Occipital lobe (tissue), 2 donors: ENCODE data around the gene SCD5. TPM values are rescaled to one million over a fixed set of nuclear protein-coding genes. Genes with fewer than 3 reads are reported as not detected.

Experiments used
- DNase-seq: peaks from one replicate; lab custom pipeline; 2025; lab: John Stamatoyannopoulos, UW
- total RNA-seq: library from RNA; depleted of rRNA; stranded (reverse); fragments of >200 nt; gene quantifications from one replicate; pipeline ENCODE4 v1.2.3, GENCODE V29; 2014

Gene SCD5
- total RNA-seq, 1 donor from 2014 or later: 287 TPM

DNA sequence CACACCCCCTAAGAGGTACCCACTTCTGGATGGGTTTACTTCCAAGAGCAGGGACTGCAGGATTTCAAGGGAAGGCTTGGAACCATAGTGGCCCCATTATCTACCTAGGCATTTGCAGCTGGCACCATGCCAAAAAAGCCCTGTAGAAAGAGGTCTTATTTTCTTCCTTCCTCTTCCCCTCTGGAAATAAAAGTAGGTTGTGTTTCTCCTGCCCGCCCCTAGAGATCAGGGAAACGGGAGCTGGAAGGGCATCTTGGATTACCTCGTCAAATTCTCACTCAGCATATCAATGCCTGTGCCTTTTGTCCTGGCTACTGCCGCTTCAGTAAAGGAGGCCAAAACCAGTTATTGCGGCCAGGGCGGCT is 1.6 kb downstream of the SCD5 start:
- DNase-seq: no peak

GRCh38 chr4:82792912-82793649 is 5.5 kb downstream of the SCD5 start:
- no peak for DNase-seq

GRCh38 chr4:82791179-82791578 is 7.4 kb downstream of the SCD5 start:
- DNase-seq: no peak

- DNase-seq: no peak
These were observed 8.4 kb downstream of the SCD5 start for GRCh38 chr4:82790060-82790660.

DNA sequence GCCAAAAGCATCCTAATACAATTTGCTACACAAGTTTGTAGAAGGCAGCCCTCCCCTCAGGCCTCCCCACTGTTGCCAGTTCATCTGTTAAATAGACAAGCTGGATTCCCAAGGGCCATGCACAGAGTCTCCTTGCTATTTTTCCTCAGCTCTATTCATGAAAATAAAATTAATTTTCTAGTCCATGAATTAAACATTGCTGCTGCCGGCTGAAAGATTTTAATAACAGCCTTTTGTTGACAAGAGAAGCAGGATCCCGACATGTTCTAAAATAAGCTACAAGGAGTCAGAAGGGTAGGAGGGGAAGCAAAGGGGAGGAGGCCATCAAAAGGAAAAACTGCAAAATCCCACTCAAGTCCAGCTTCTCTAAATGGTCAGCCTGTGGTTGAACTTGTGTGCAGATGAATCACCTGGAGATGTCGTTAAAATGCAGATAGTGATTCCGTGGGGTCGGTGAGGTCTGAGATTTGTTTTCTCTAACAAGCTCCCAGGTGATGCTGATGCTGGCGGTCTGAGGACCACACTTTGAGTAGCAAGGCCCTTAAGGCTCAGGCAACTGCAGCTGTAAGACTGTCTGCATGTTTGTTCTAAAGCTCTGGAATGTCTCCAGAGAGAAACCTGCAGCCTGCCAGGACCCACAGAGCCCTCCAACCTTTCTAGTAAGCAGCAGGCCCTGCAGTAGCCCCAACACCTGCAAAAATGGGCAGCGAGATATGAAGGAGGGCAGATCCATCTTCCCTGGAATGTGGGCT is 9.4 kb downstream of the SCD5 start:
- no peak for DNase-seq

GRCh38 chr4:82787342-82787741 is 11.3 kb downstream of the SCD5 start:
- DNase-seq: no peak

DNA sequence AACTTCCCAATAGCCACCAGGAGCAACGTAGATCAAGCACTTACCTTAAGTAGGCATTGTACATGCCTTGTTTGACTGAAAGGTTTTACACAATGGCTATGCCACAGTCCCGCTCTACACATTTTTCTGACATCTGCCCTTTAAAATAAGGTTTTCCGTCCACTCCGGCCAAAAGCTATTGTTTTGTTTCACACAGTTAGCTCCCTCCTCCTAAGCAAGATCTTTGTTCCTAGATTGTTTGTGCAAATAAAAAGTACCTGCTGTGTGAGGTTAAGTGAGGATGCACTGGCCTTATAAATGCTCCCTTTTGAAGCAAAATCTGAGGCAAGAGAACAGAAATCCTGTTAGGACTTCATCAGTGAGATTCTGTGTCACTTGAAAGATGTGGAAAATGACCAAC is 11.8 kb downstream of the SCD5 start:
- no peak for DNase-seq

- DNase-seq: peak; percentile 40
These were observed 12.8 kb downstream of the SCD5 start for GRCh38 chr4:82785611-82786400.

DNA sequence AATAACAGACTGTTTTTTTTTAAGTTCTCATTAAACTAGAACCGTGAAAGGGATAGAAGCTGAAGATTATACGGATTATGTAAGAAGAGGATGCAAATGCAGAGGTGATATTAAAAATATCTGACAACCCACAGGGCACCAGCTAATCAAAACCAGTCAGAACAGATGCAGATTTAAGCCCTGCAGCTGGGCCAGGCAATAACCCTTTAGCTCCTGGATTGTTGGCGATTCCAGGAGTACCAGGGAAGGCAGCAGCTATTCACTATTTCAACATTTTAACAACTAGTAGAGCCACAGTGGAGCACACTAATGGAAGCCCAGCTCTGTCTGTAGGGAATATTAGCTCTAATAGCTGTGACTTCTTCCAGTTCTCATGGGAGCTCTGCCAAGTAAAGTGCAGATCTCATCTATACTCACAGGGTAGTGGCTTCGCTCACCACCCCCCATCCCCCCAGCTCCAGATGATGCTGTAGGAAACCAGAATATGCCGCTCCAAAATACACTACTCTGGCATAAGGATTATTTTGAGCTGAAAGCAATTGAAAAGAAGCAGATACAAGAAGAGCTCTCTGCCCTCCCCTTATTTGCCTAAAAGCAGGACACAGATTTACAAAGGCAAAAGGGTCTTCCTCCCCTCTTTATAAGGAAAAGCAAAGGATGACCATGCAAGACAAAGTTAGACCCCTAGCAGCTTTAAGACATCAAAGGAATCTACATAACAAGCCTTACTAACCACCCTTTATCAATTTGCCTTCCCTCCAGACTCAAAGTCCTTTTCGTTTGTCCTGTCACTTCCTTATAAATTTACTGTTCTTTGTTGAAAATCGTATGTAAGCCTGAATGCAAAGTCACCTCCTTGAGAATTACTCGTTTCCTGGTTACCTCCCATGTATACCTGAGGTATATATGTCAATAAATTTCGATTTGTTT is 13.7 kb downstream of the SCD5 start:
- DNase-seq: no peak

DNA sequence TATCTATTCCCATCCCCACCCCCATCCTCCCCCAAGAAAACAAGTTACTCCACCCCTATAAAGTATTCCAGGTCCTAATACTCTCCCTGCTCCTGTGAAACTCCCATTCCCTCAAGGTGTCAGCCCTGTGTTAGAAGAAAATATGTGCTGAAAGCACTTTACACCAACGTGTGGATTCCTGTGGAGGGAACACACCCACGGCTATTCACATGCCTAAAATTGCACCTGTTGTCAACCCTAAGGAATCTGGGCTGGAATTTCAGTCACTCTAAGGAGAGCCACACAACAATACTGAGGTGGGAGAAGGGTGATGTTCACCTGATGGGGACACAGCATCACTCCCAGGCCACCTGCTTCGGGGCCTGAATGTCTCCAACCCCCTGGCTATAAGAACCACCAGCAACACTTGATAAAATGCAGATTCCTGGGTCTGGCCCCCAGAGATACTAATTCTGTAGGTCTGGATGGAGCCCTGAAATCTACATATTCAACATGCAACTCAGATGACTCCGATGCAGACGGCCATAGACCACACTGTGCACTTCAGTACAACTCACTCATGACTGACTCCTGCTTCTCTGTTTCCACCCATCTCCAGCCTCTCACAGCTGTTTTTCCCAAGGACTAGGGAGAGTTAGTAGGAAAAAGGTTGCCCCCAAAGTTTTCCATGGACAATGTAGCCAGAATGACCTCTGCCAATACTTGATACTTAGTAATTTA is 15.8 kb downstream of the SCD5 start:
- DNase-seq: no peak

DNA sequence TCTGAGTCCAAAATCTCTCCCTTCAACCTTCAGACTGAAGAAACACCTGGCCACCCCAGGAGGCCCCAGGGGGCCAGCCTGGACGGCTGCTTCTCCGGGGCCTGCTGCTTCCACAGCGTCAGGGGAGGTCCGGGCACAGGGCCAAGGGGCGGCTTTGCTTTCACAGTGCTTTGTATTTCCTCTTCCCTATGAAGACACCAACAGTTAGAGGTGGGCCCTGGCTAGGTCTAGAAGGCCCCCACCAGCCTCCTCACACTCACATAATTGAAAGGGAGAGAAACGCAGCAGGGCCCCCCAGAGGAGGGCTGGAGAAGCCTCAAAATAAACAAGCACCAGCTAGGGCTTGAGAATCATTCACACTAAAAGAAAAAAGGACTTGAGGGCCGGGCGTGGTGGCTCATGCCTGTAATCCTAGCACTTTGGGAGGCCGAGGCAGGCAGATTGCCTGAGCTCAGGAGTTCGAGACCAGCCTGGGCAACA is 17.8 kb downstream of the SCD5 start:
- no peak for DNase-seq

DNA sequence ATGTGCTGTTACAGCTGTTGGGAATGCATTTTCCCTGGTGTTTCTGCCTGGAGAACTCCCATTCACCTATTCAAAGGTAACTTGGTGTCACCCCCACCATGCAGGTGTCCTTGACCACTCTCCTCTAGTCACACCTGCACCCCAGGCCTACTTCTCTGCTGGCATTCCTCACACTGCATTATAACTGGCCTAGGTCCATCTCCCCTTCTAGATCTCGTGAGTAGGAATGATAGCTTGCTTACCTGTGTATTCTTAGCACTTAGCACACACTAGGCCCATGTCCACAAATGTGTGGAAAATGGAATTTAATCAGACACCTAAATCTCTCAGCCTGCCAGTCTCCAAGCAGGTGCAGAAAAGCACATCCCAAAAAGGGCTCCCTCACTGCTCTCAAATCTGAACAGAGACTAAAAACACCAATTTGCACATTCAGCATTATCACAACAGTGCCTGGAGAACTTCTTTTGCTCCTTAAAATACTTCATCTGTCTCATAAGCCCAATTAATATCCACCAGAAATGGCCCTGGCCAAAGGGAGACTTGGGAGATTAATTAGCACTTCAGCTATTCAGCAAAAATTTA is 18.3 kb downstream of the SCD5 start:
- DNase-seq: no peak

- no peak for DNase-seq
These were observed 19.6 kb downstream of the SCD5 start for GRCh38 chr4:82779032-82779431.

DNA sequence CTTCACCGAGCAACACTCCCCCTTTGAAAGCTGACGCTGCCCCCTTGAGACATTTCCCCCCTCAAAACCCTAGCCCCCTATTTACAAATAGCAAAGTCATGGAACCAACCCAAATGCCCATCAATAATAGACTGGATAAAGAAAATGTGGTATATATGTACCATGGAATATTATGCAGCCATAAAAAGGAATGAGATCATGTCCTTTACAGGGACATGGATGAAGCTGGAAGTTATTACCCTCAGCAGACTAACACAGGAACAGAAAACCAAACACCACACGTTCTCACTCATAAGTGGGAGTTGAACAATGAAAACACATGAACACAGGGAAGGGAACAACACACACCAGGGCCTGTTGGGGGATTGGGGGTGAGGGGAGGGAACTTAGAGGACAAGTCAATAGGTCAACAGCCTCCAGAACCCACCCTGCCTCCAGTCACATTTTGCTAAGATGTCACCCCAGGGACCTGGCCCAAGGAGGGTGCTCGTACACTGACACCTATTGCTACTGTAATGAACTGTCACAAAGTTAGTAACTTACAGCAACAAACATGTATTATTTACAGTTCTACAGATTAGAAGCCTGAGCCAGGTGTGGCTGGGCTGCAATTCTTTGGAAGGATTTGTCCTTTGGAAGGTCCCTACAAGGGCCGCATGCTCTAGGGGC is 20.6 kb downstream of the SCD5 start:
- DNase-seq: no peak

- DNase-seq: no peak
These were observed 21.6 kb downstream of the SCD5 start for GRCh38 chr4:82776925-82777542.

DNA sequence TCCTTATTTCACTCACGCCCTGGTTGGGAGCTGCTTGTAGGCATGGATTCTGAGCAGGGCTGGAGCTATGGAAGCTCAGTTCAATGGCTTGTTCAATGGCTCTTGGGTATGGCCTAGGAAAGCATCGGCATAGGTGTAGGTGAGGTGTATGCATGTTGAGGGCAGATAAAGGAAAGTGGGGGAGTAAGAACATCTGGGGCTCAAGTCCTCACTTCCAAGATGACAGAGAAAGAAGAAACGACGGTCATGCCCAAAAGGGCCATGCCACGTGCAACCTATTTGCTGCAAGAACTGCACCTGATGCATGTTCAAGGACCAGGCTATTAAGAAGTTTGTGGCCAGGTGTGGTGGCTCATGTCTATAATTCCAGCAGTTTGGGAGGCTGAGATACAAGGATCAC is 23.4 kb downstream of the SCD5 start:
- DNase-seq: no peak

- DNase-seq: peak; percentile 25
These were observed 23.9 kb downstream of the SCD5 start for GRCh38 chr4:82774711-82775171.

- DNase-seq: no peak
These were observed 25.5 kb downstream of the SCD5 start for GRCh38 chr4:82773057-82773456.
